H1 (cell line): ENCODE measurements around the gene FBXO2. TPM values are rescaled to one million over a fixed set of nuclear protein-coding genes. Genes with fewer than 3 reads are reported as not detected.

Source experiments
- CTCF ChIA-PET: fragments of 300-600 bp; sonication (Branson Sonifier 250); formaldehyde crosslinking; loops from one replicate; lab custom pipeline; 2021; ENCODE audit not compliant: partially characterized antibody; lab: Charles Lee
- POLR2A ChIA-PET: fragments of 300-600 bp; sonication (Branson Sonifier 250); formaldehyde crosslinking; loops from one replicate; lab custom pipeline; 2021; ENCODE audit warnings: inconsistent platforms; ENCODE audit not compliant: partially characterized antibody; lab: Charles Lee
- DNase-seq, 2 experiments: peaks; one replicate each; pipeline versions ENCODE4 v3.0.0 to v3.0.0-alpha.2; 2010 to 2022; ENCODE audit warnings: low spot score in 2 of 2, low read depth in 1 of 2, mixed read lengths in 1 of 2
- FAIRE-seq: peaks from 2 replicates; lab custom pipeline; 2011; peaks lifted over from hg19 to GRCh38; lab: Jason Lieb, UNC
- H2AFZ ChIP-seq: 2 replicates; pipeline ENCODE4 v1.8.1; 2012; ENCODE audit warnings: low read length, inconsistent platforms
- H2AK5ac ChIP-seq: 2 replicates; pipeline ENCODE4 v1.6.1; 2013; ENCODE audit warnings: low read depth, low read length
- H2BK120ac ChIP-seq: replicated peaks from 2 replicates; pipeline ENCODE3; 2013; ENCODE audit warnings: low read depth, low read length, inconsistent platforms
- H2BK12ac ChIP-seq: 2 replicates; pipeline ENCODE4 v1.6.1; 2013; ENCODE audit warnings: low read depth, low read length
- H2BK15ac ChIP-seq: 2 replicates; pipeline ENCODE4 v1.6.1; 2013; ENCODE audit warnings: low read length
- H2BK20ac ChIP-seq: 2 replicates; pipeline ENCODE4 v1.6.1; 2013; ENCODE audit warnings: low read length
- H2BK5ac ChIP-seq: 2 replicates; pipeline ENCODE4 v1.6.1; 2013; ENCODE audit warnings: low read depth, low read length
- H3K14ac ChIP-seq: 2 replicates; pipeline ENCODE4 v1.6.1; 2013; ENCODE audit warnings: inconsistent platforms; ENCODE audit not compliant: insufficient read length
- H3K18ac ChIP-seq: 2 replicates; pipeline ENCODE4 v1.6.1; 2013; ENCODE audit warnings: low read length; ENCODE audit errors: extremely low read depth
- H3K23ac ChIP-seq: 2 replicates; pipeline ENCODE4 v1.6.1; 2013; ENCODE audit warnings: inconsistent platforms; ENCODE audit not compliant: insufficient read length
- H3K23me2 ChIP-seq: 2 replicates; pipeline ENCODE4 v1.6.1; 2013; ENCODE audit warnings: low read depth, low read length
- H3K27ac ChIP-seq: 2 replicates; pipeline ENCODE4 v1.6.1; 2011; ENCODE audit warnings: low read depth, low read length, inconsistent platforms
- H3K27me3 ChIP-seq, 4 experiments: replicated peaks in 1 of 4; 1 replicate in 1 of 4; 2 replicates in 3 of 4; pipeline versions ENCODE4 v1.6.1 to v1.8.1; 2011 to 2013; ENCODE audit warnings: low read length in 3 of 4, mild to moderate bottlenecking in 3 of 4, inconsistent platforms in 2 of 4, mixed read lengths in 2 of 4, moderate library complexity in 1 of 4; ENCODE audit not compliant: control insufficient read depth in 3 of 4, insufficient read depth in 3 of 4; ENCODE audit errors: extremely low read depth in 1 of 4
- H3K36me3 ChIP-seq, 4 experiments: 2 replicates each; pipeline versions ENCODE4 v1.6.1 to v1.8.1; 2011 to 2013; ENCODE audit warnings: mild to moderate bottlenecking in 4 of 4, low read length in 3 of 4, moderate library complexity in 2 of 4, control low read depth in 1 of 4, inconsistent platforms in 1 of 4; ENCODE audit not compliant: insufficient read depth in 4 of 4, control insufficient read depth in 2 of 4
- H3K4ac ChIP-seq: replicated peaks from 2 replicates; pipeline ENCODE3; 2013; ENCODE audit warnings: low read length, low read depth, mixed read lengths, inconsistent platforms; ENCODE audit not compliant: insufficient read length
- H3K4me1 ChIP-seq, 4 experiments: replicated peaks in 1 of 4; 1 replicate in 1 of 4; 2 replicates in 3 of 4; pipeline versions ENCODE4 v1.6.1 to v1.8.1; 2011 to 2013; ENCODE audit warnings: low read length in 3 of 4, inconsistent platforms in 2 of 4, mixed read lengths in 1 of 4; ENCODE audit not compliant: insufficient read depth in 4 of 4, control insufficient read depth in 3 of 4
- H3K4me2 ChIP-seq, 2 experiments: 2 replicates each; pipeline versions ENCODE4 v1.6.1 to v1.8.1; 2011 to 2013; ENCODE audit warnings: low read depth in 2 of 2, low read length in 2 of 2, control low read depth in 1 of 2, inconsistent platforms in 1 of 2, mild to moderate bottlenecking in 1 of 2; ENCODE audit not compliant: insufficient read depth in 1 of 2
- H3K4me3 ChIP-seq, 4 experiments: fragments of 200-600, 300-600 bp in 1 of 4; sonication (generic), shearing (Covaris generic), sonication (Bioruptor Twin) in 1 of 4; 2 replicates each; pipeline versions ENCODE4 v1.5.1 to v1.8.1; 2011 to 2016; ENCODE audit warnings: low read length in 4 of 4, low read depth in 3 of 4, control low read depth in 2 of 4, inconsistent platforms in 2 of 4, mild to moderate bottlenecking in 2 of 4, mixed read lengths in 1 of 4, moderate library complexity in 1 of 4; ENCODE audit not compliant: insufficient read depth in 2 of 4; ENCODE audit errors: extremely low read depth in 1 of 4
- H3K56ac ChIP-seq: replicated peaks from 2 replicates; pipeline ENCODE3; 2013; ENCODE audit warnings: low read depth, mild to moderate bottlenecking, mixed read lengths, low read length, inconsistent platforms; ENCODE audit not compliant: insufficient read length
- H3K79me1 ChIP-seq: 2 replicates; pipeline ENCODE4 v1.6.1; 2013; ENCODE audit warnings: low read depth, low read length, control low read depth
- H3K79me2 ChIP-seq, 2 experiments: 2 replicates each; pipeline versions ENCODE4 v1.6.1 to v1.8.1; 2012 to 2013; ENCODE audit warnings: low read length in 2 of 2, mild to moderate bottlenecking in 2 of 2, inconsistent platforms in 1 of 2; ENCODE audit not compliant: insufficient read depth in 2 of 2, control insufficient read depth in 1 of 2
- H3K9ac ChIP-seq, 4 experiments: replicated peaks in 1 of 4; 1 replicate in 1 of 4; 2 replicates in 3 of 4; pipeline versions ENCODE4 v1.6.1 to v1.8.1; 2011 to 2013; ENCODE audit warnings: low read depth in 3 of 4, low read length in 3 of 4, control low read depth in 2 of 4, mild to moderate bottlenecking in 2 of 4, moderate library complexity in 2 of 4, inconsistent platforms in 1 of 4; ENCODE audit errors: extremely low read depth in 1 of 4
- H3K9me3 ChIP-seq, 2 experiments: 2 replicates each; pipeline versions ENCODE4 v1.6.1 to v1.8.1; 2012 to 2013; ENCODE audit warnings: mild to moderate bottlenecking in 2 of 2, moderate library complexity in 2 of 2, control low read depth in 1 of 2, inconsistent platforms in 1 of 2, low read depth in 1 of 2, low read length in 1 of 2, mixed read lengths in 1 of 2; ENCODE audit not compliant: insufficient read depth in 2 of 2
- H4K20me1 ChIP-seq, 2 experiments: replicated peaks in 1 of 2; 2 replicates each; pipeline versions ENCODE3 to v1.8.1; 2011 to 2013; ENCODE audit warnings: inconsistent platforms in 2 of 2, low read length in 2 of 2, mild to moderate bottlenecking in 1 of 2; ENCODE audit not compliant: insufficient read depth in 2 of 2, control insufficient read depth in 1 of 2
- H4K5ac ChIP-seq: 2 replicates; pipeline ENCODE4 v1.6.1; 2013; ENCODE audit warnings: low read length, low read depth, mixed read lengths, inconsistent platforms; ENCODE audit not compliant: insufficient read length
- H4K8ac ChIP-seq: 2 replicates; pipeline ENCODE4 v1.8.0; 2013; ENCODE audit warnings: mild to moderate bottlenecking, moderate library complexity, low read length, inconsistent platforms; ENCODE audit not compliant: insufficient read depth; ENCODE audit errors: extremely low read depth
- H4K91ac ChIP-seq: replicated peaks from 2 replicates; pipeline ENCODE3; 2013; ENCODE audit warnings: low read length, mixed read lengths, inconsistent platforms; ENCODE audit not compliant: insufficient read length
- ATF2 ChIP-seq: IDR thresholded peaks from 2 replicates; pipeline ENCODE4 v1.6.1; 2012; ENCODE audit warnings: low read length, inconsistent platforms
- EGR1 ChIP-seq: IDR thresholded peaks from 2 replicates; pipeline ENCODE4 v1.6.1; 2011; ENCODE audit warnings: low read depth, low read length, borderline replicate concordance
- EP300 ChIP-seq, 2 experiments: IDR thresholded peaks; 1 replicate in 1 of 2; 2 replicates in 1 of 2; pipeline ENCODE4 v1.6.1; 2011 to 2012; ENCODE audit warnings: low read depth in 2 of 2, low read length in 2 of 2, mild to moderate bottlenecking in 2 of 2, borderline replicate concordance in 1 of 2, inconsistent platforms in 1 of 2, moderate library complexity in 1 of 2
- FOSL1 ChIP-seq: IDR thresholded peaks from 2 replicates; pipeline ENCODE4 v1.6.1; 2011; ENCODE audit warnings: mild to moderate bottlenecking, low read depth, low read length, moderate library complexity; ENCODE audit not compliant: insufficient read depth
- GABPA ChIP-seq: IDR thresholded peaks from 2 replicates; pipeline ENCODE4 v1.6.1; 2011; ENCODE audit warnings: mild to moderate bottlenecking, low read length, moderate library complexity, borderline replicate concordance; ENCODE audit not compliant: insufficient read depth
- NANOG ChIP-seq: IDR thresholded peaks from 2 replicates; pipeline ENCODE4 v1.6.1; 2011; ENCODE audit warnings: low read length, low read depth, mild to moderate bottlenecking, inconsistent platforms; ENCODE audit not compliant: insufficient read depth, poor library complexity, severe bottlenecking
- POU5F1 ChIP-seq: IDR thresholded peaks from 2 replicates; pipeline ENCODE4 v1.6.1; 2011; ENCODE audit warnings: low read depth, mild to moderate bottlenecking, low read length, moderate library complexity
- RXRA ChIP-seq: IDR thresholded peaks from 2 replicates; pipeline ENCODE4 v1.6.1; 2011; ENCODE audit warnings: low read depth, mild to moderate bottlenecking, low read length, moderate library complexity; ENCODE audit not compliant: insufficient read depth
- SIX5 ChIP-seq: IDR thresholded peaks from 2 replicates; pipeline ENCODE4 v1.6.1; 2011; ENCODE audit warnings: mild to moderate bottlenecking, low read depth, low read length
- SP2 ChIP-seq: IDR thresholded peaks from 2 replicates; pipeline ENCODE4 v1.6.1; 2012; ENCODE audit warnings: mild to moderate bottlenecking, low read length, inconsistent platforms
- TEAD4 ChIP-seq: IDR thresholded peaks from 2 replicates; pipeline ENCODE4 v1.6.1; 2012; ENCODE audit warnings: low read depth, low read length, inconsistent platforms, mixed read lengths
- WGBS, 2 experiments: shearing (Covaris generic) in 1 of 2; methylation state at CpG; one replicate each; pipeline versions ENCODE4 v1.1.6 to v1.1.7; 2013 to 2015; ENCODE audit warnings: low lambda C conversion rate in 2 of 2, mixed read lengths in 2 of 2, inconsistent platforms in 1 of 2, low coverage in 1 of 2, missing lambda C conversion rate in 1 of 2; ENCODE audit not compliant: insufficient replicate concordance in 2 of 2, insufficient coverage in 1 of 2, insufficient read length in 1 of 2; ENCODE audit errors: extremely low coverage in 1 of 2, missing lambda C conversion rate in 1 of 2; 5-methylcytosine and 5-hydroxymethylcytosine counted together
- polyA plus RNA-seq, 7 experiments: library from polyadenylated mRNA; depleted of rRNA in 3 of 7; stranded (reverse) in 5 of 7; unstranded in 2 of 7; fragments of >200 nt in 5 of 7; fragments of 200-250 nt in 2 of 7; gene quantifications; 1 replicate in 5 of 7; 2 replicates in 1 of 7; 4 replicates in 1 of 7; pipeline versions ENCODE4 v1.2.1 to v1.2.3, GENCODE V29; 2011 to 2013; ENCODE audit warnings: missing spikeins in 2 of 7, mixed read lengths in 2 of 7
- total RNA-seq: library from RNA; stranded (reverse); fragmentation: NEBNext Ultra II Directional; extraction: Animal tissue kit (Norgen Biotek cat#: 25700); gene quantifications from 2 replicates; pipeline ENCODE4 v1.2.1, GENCODE V29; 2021

Gene FBXO2
- total and polyA plus RNA-seq, 2 of the 8 experiments (the other 6 are each of a cell fraction or from before 2014, with no cell fraction given) = 51.3 to 57.9 TPM

DNA sequence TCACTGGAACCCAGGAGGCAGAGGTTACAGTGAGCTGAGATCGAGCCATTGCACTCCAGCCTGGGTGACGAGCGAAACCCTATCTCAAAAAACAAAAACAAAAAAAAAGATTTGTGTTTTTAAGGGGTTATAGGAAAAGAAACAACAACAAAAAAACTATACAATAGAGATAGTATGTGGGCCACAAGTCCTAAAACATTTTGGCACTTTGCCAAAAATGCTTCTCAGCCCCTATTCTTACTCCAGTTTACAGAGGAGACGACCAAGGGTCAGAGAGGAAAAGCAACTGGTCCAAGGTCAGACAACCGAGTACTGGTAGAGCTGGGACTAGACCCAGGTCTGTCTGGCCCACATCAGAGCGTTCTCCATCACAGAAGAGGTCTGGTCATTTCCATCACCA, 3.4 kb upstream of the FBXO2 start:
- no peak overlapping the region for H3K4ac ChIP-seq
- TF ChIP-seq GABPA (no peak), SIX5 (no peak), ATF2 (no peak), RXRA (no peak), TEAD4 (no peak), EP300 (IDR thresholded peaks at IDR 0.05; ENCODE audit: borderline replicate concordance in 1 of 2, low read depth in 2 of 2, low read length in 2 of 2) (no peak), FOSL1 (no peak), NANOG (no peak), SP2 (no peak), EGR1 (no peak), POU5F1 (no peak)

More for the DNA sequence above, 3.4 kb upstream of the FBXO2 start:
- Histone ChIP-seq H2AK5ac (no peak overlapping the region), H4K20me1 (peaks cover 2 to 9% of the 10 kb centered on the region in 2 experiments), H4K8ac (no peak overlapping the region), H3K4me2 (no peak overlapping the region), H3K79me2 (0 out of 4 replicates have a peak, but pooled peaks cover 0 to under 1% of the 10 kb centered on the region in 2 experiments), H3K23ac (no peak overlapping the region), H2BK20ac (no peak overlapping the region), H2AFZ (no peak overlapping the region), H3K9me3 (no peaks in the 10 kb centered on the region), H3K4me1 (peaks cover 0 to 17% (median 16%) of the 10 kb centered on the region in 4 experiments; a peak in 6 of 7 replicates), H2BK12ac (no peak overlapping the region), H3K14ac (no peak overlapping the region), H3K9ac (no peak overlapping the region), H2BK120ac (no peak overlapping the region), H3K23me2 (peaks cover 10% of the 10 kb centered on the region; the same call in 1 of the 2 replicates), H2BK15ac (no peak overlapping the region), H3K27me3 (no peaks in the 10 kb centered on the region; a peak in 2 of 7 replicates), H4K91ac (no peak overlapping the region), H3K36me3 (peaks cover 2 to 29% (median 8%) of the 10 kb centered on the region in 4 experiments; a peak in 5 of 8 replicates), H2BK5ac (no peak overlapping the region), H4K5ac (no peak overlapping the region), H3K4me3 (no peak overlapping the region), H3K56ac (no peak overlapping the region), H3K79me1 (peaks cover under 1% of the 10 kb centered on the region), H3K18ac (no peak overlapping the region), H3K27ac (no peak overlapping the region)
- ChIA-PET POLR2A (interaction anchor here (1.2 to 6.2 kb wide), 3 partner anchors 10 to 28 kb away, joined by 3 to 33 read pairs (median 5); partner anchors contain the start of gene MAD2L2), CTCF (interaction anchor here (0.6 to 1.1 kb wide), 4 partner anchors 9 to 61 kb away, joined by 3 read pairs; no protein-coding TSS in a partner anchor)
- no peak for DNase-seq
- WGBS, 2 experiments = 94% methylated on average over 6 of the region's 6 CpGs; no CpG with 5 or more reads in 1 of the 2 experiments
- FAIRE-seq = no peak
